Stimulated activated naive CD8-positive, alpha-beta T cell treated with anti-CD3 and anti-CD28 coated beads, Interleukin-15, Interleukin-2, amounts not matched to agents 100 ng/mL and 50 ng/mL, for 24 hours (primary cell): Measurements from ENCODE around the gene RCBTB1.

Experiments
- H3K27ac Mint-ChIP-seq: one replicate; pipeline ENCODE4 v1.8.0; 2021; ENCODE audit warnings: mild to moderate bottlenecking, mixed read lengths
- H3K27me3 Mint-ChIP-seq: one replicate; pipeline ENCODE4 v1.8.0; 2021; ENCODE audit warnings: mixed read lengths
- H3K36me3 Mint-ChIP-seq: one replicate; pipeline ENCODE4 v1.8.0; 2021; ENCODE audit warnings: low read depth, mixed read lengths
- H3K4me1 Mint-ChIP-seq: one replicate; pipeline ENCODE4 v1.8.0; 2021; ENCODE audit warnings: low read depth, mixed read lengths
- H3K4me3 Mint-ChIP-seq: one replicate; pipeline ENCODE4 v1.8.0; 2021; ENCODE audit warnings: mild to moderate bottlenecking, mixed read lengths
- H3K9me3 Mint-ChIP-seq: one replicate; pipeline ENCODE4 v1.8.0; 2021; ENCODE audit warnings: mixed read lengths

Gene RCBTB1

GRCh38 chr13:49488563-49488962, 96.8 kb downstream of the RCBTB1 start:
- H3K9me3 Mint-ChIP-seq: no peaks in the 10 kb centered on the region
- no peaks in the 10 kb centered on the region for H3K27me3 Mint-ChIP-seq
- H3K27ac Mint-ChIP-seq: no peak overlapping the region
- no peak overlapping the region for H3K4me3 Mint-ChIP-seq
- H3K36me3 Mint-ChIP-seq: peaks cover 49% of the 10 kb centered on the region
- no peaks in the 10 kb centered on the region for H3K4me1 Mint-ChIP-seq
